Neural cell (in vitro differentiated cells): ENCODE measurements around the gene VWA8. TPM values are rescaled to one million over a fixed set of nuclear protein-coding genes. Genes with fewer than 3 reads are reported as not detected.

ENCODE experiments used
- H2AFZ ChIP-seq: fragments of 200-600, 300-800 bp; sonication (generic), shearing (Covaris generic); 2 replicates; pipeline ENCODE4 v1.6.0; 2014; ENCODE audit warnings: low read depth, mild to moderate bottlenecking, antibody characterized with exemption, low read length, moderate library complexity
- H3F3A ChIP-seq: fragments of 200-600 bp; shearing (Covaris generic); 2 replicates; pipeline ENCODE4 v1.6.1; 2016; ENCODE audit warnings: mild to moderate bottlenecking, moderate library complexity, mixed read lengths, antibody characterized with exemption, low read length; ENCODE audit not compliant: insufficient read depth, poor library complexity, severe bottlenecking
- H3K27ac ChIP-seq: fragments of 200-600, 300-800 bp; sonication (generic), shearing (Covaris generic); 2 replicates; pipeline ENCODE4 v1.5.1; 2014; ENCODE audit warnings: mild to moderate bottlenecking, low read length, moderate library complexity
- H3K27me3 ChIP-seq: fragments of 300-800, 200-600 bp; sonication (generic), shearing (Covaris generic); 2 replicates; pipeline ENCODE4 v1.6.0; 2014; ENCODE audit warnings: mild to moderate bottlenecking, low read depth, low read length, moderate library complexity; ENCODE audit not compliant: insufficient read depth
- H3K36me3 ChIP-seq: fragments of 300-800, 200-600 bp; sonication (generic), shearing (Covaris generic); 2 replicates; pipeline ENCODE4 v1.5.1; 2014; ENCODE audit warnings: mild to moderate bottlenecking, antibody characterized with exemption, low read length, moderate library complexity; ENCODE audit not compliant: insufficient read depth
- H3K4me2 ChIP-seq: fragments of 300-800, 200-600 bp; sonication (generic), shearing (Covaris generic); 2 replicates; pipeline ENCODE4 v1.6.0; 2014; ENCODE audit warnings: mild to moderate bottlenecking, low read length
- H3K4me3 ChIP-seq: fragments of 300-800, 200-600 bp; sonication (generic), shearing (Covaris generic); 2 replicates; pipeline ENCODE4 v1.5.1; 2014; ENCODE audit warnings: mild to moderate bottlenecking, low read length, moderate library complexity
- H3K79me2 ChIP-seq: fragments of 200-600 bp; shearing (Covaris generic); replicated peaks from 2 replicates; pipeline ENCODE4 v1.6.0; 2014; ENCODE audit warnings: mild to moderate bottlenecking, low read length, moderate library complexity; ENCODE audit not compliant: insufficient read depth
- H3K9ac ChIP-seq: fragments of 300-800, 200-600 bp; sonication (generic), shearing (Covaris generic); 2 replicates; pipeline ENCODE4 v1.6.1; 2016; ENCODE audit warnings: mild to moderate bottlenecking, low read length, mixed read lengths
- H3K9me2 ChIP-seq: fragments of 200-600 bp; shearing (Covaris generic); 2 replicates; pipeline ENCODE4 v1.6.1; 2016; ENCODE audit warnings: mild to moderate bottlenecking, low read length, mixed read lengths; ENCODE audit not compliant: insufficient read depth
- H3K9me3 ChIP-seq: fragments of 200-600, 300-800 bp; sonication (generic), shearing (Covaris generic); 2 replicates; pipeline ENCODE4 v1.6.1; 2016; ENCODE audit warnings: mild to moderate bottlenecking, mixed run types, low read length, moderate library complexity, mixed read lengths
- H4K20me1 ChIP-seq: fragments of 200-600 bp; shearing (Covaris generic); 2 replicates; pipeline ENCODE4 v1.6.1; 2016; ENCODE audit warnings: mild to moderate bottlenecking, mixed run types; ENCODE audit not compliant: insufficient read depth
- EP300 ChIP-seq: fragments of 450-650 bp; conservative IDR thresholded peaks from 2 replicates; pipeline ENCODE4 v1.6.1; 2014; ENCODE audit warnings: antibody characterized with exemption, mild to moderate bottlenecking, moderate library complexity; ENCODE audit not compliant: poor library complexity, severe bottlenecking
- EZH2 ChIP-seq: fragments of 200-600, 300-800 bp; shearing (Covaris generic), sonication (generic); IDR thresholded peaks from 2 replicates; pipeline ENCODE4 v1.6.1; 2014; ENCODE audit warnings: antibody characterized with exemption, low read length, borderline replicate concordance, mild to moderate bottlenecking; ENCODE audit not compliant: insufficient read depth, poor library complexity, severe bottlenecking
- MXI1 ChIP-seq: fragments of 450-650 bp; conservative IDR thresholded peaks from 2 replicates; pipeline ENCODE4 v1.6.1; 2014; ENCODE audit warnings: antibody characterized with exemption, mild to moderate bottlenecking; ENCODE audit not compliant: poor library complexity, severe bottlenecking
- POLR2AphosphoS5 ChIP-seq: IDR thresholded peaks from 2 replicates; pipeline ENCODE4 v1.6.1; 2012
- RAD21 ChIP-seq: fragments of 450-650 bp; conservative IDR thresholded peaks from 2 replicates; pipeline ENCODE4 v1.6.1; 2014; ENCODE audit warnings: antibody characterized with exemption, mild to moderate bottlenecking, moderate library complexity
- REST ChIP-seq: IDR thresholded peaks from 2 replicates; pipeline ENCODE4 v1.6.1; 2012; ENCODE audit warnings: borderline replicate concordance
- SMC3 ChIP-seq: fragments of 450-650 bp; conservative IDR thresholded peaks from 2 replicates; pipeline ENCODE4 v1.6.1; 2014; ENCODE audit warnings: antibody characterized with exemption, mild to moderate bottlenecking, moderate library complexity; ENCODE audit not compliant: poor library complexity
- TAF1 ChIP-seq: IDR thresholded peaks from 2 replicates; pipeline ENCODE4 v1.6.1; 2012; ENCODE audit warnings: low read depth
- polyA plus RNA-seq: library from polyadenylated mRNA; depleted of rRNA; stranded (reverse); fragments of >200 nt; gene quantifications from 2 replicates; pipeline ENCODE4 v1.2.3, GENCODE V29; 2014
- TF ChIP-seq, protein P1 (sequence below): fragments of 450-650 bp; IDR thresholded peaks from 2 replicates; pipeline ENCODE4 v1.5.1; 2014; ENCODE audit warnings: antibody characterized with exemption, mild to moderate bottlenecking, moderate library complexity; ENCODE audit not compliant: poor library complexity, severe bottlenecking

The VWA8 gene
- polyA plus RNA-seq, 1 donor from 2014 or later, result 3.6 TPM

DNA sequence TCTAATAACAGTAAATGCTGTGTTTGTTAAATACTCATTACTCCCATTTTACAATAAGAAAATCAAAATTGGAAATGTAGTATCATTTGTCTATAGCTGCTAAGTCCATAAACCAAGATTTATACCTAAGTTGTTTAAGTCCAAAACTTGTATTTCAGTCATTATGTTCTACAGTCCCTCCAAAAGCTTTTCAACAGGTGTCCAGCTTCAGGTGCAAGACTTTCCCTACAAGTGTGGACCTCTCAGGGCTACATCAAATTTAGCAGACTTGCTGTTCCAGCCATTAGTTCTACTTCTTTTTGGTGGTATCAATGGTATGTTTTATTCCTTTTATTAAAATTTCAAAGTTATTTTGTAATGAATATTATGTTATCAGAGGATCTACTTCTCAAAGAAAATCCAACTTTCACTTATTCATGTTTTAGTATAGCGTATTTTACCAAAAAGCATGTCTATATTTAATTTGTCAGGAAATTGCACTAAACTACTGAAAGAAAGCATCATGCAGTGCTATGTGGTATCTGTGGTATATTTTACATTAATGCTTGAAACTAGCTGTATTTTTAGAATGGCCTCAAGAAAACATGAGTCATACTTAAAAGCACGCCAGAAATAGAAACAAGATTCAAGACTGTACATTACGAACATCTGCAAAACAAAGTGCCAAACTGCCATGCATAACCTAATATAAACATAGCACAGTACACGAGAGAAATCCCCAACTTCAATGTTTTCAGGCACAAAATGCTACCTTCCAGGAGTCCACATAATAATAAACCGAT, 44.5 kb downstream of the VWA8 start:
- H3K4me3 ChIP-seq, result no peak overlapping the region
- no peak overlapping the region for H3K9ac ChIP-seq
- H2AFZ ChIP-seq, result no peak overlapping the region
- no peaks in the 10 kb centered on the region for H3F3A ChIP-seq
- H3K36me3 ChIP-seq, result no peaks in the 10 kb centered on the region
- no peaks in the 10 kb centered on the region for H3K9me2 ChIP-seq
- TF ChIP-seq EZH2 (no peak), EP300 (no peak), SMC3 (no peak), TAF1 (no peak), REST (no peak), RAD21 (no peak), MXI1 (no peak), POLR2AphosphoS5 (no peak)
- TF ChIP-seq, protein P1, sequence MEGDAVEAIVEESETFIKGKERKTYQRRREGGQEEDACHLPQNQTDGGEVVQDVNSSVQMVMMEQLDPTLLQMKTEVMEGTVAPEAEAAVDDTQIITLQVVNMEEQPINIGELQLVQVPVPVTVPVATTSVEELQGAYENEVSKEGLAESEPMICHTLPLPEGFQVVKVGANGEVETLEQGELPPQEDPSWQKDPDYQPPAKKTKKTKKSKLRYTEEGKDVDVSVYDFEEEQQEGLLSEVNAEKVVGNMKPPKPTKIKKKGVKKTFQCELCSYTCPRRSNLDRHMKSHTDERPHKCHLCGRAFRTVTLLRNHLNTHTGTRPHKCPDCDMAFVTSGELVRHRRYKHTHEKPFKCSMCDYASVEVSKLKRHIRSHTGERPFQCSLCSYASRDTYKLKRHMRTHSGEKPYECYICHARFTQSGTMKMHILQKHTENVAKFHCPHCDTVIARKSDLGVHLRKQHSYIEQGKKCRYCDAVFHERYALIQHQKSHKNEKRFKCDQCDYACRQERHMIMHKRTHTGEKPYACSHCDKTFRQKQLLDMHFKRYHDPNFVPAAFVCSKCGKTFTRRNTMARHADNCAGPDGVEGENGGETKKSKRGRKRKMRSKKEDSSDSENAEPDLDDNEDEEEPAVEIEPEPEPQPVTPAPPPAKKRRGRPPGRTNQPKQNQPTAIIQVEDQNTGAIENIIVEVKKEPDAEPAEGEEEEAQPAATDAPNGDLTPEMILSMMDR, result no peak
- H3K27me3 ChIP-seq, result no peaks in the 10 kb centered on the region
- no peaks in the 10 kb centered on the region for H4K20me1 ChIP-seq
- H3K4me2 ChIP-seq, result no peak overlapping the region
- H3K27ac ChIP-seq, result no peak overlapping the region
- H3K79me2 ChIP-seq, result no peaks in the 10 kb centered on the region
- H3K9me3 ChIP-seq, result no peaks in the 10 kb centered on the region

DNA sequence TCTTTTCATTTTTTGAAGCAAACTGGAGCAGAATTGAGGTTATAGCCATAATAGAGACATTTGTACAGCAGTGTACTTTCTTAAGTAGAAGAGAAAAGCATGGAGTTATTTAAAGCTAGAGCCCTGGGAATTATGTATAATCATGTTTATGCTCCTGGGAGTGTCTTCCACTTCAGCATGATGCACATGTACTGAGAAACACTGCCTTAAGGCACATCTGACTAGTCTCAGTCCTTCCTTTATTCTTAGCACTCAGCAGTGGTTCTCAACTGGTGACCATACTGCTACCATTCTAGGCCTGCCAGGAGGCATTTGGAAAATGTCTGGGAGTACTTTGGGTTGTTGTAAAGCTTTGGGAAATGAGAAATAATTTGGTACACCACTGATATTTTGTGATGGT, 45.8 kb downstream of the VWA8 start:
- no peaks in the 10 kb centered on the region for H3K27me3 ChIP-seq
- H3K79me2 ChIP-seq, result no peaks in the 10 kb centered on the region
- no peak overlapping the region for H3K9ac ChIP-seq
- H3K36me3 ChIP-seq, result no peaks in the 10 kb centered on the region
- no peak overlapping the region for H3K4me3 ChIP-seq
- H3K9me2 ChIP-seq, result no peaks in the 10 kb centered on the region
- no peak for TF ChIP-seq RAD21
- TF ChIP-seq EZH2, result no peak
- TF ChIP-seq SMC3, result no peak
- no peak for TF ChIP-seq REST
- no peak for TF ChIP-seq MXI1
- TF ChIP-seq, protein P1, result no peak
- no peak for TF ChIP-seq EP300
- no peak for TF ChIP-seq TAF1
- no peak for TF ChIP-seq POLR2AphosphoS5
- H2AFZ ChIP-seq, result no peak overlapping the region
- no peaks in the 10 kb centered on the region for H3F3A ChIP-seq
- H3K27ac ChIP-seq, result no peak overlapping the region
- no peaks in the 10 kb centered on the region for H4K20me1 ChIP-seq
- H3K9me3 ChIP-seq, result no peaks in the 10 kb centered on the region
- H3K4me2 ChIP-seq, result no peak overlapping the region
